Measurements from ENCODE around the gene TTLL6.
"Not testable (repeated sequence)": the region's sequence is repeated elsewhere in the genome, so short reads cannot be mapped to it uniquely, and the experiment has no call there.

TTLL6 gene

GRCh38 chr17:48722201-48722907, 94.7 kb downstream of the TTLL6 start, which contains the start of gene PRAC1:
PRAC1 (minus strand) TSS chr17:48722518; CDS start chr17:48722392, 126 bp downstream.
- no peak for DNase-seq

GRCh38 chr17:48721009-48721402, 96.0 kb downstream of the TTLL6 start:
- DNase-seq: no peak

GRCh38 chr17:48720266-48721008, 96.6 kb downstream of the TTLL6 start:
- no peak for DNase-seq

- DNase-seq: no peak
Observed at GRCh38 chr17:48719642-48720265, 97.3 kb downstream of the TTLL6 start.

- no peak for DNase-seq
Observed at GRCh38 chr17:48718761-48719641, 98.0 kb downstream of the TTLL6 start.

GRCh38 chr17:48718227-48718760, 98.7 kb downstream of the TTLL6 start:
- DNase-seq: no peak

- DNase-seq: no peak
Observed at GRCh38 chr17:48717367-48718226, 99.4 kb downstream of the TTLL6 start.

GRCh38 chr17:48716549-48716948, 100.5 kb downstream of the TTLL6 start:
- DNase-seq: not testable (repeated sequence)

GRCh38 chr17:48715496-48716399, 101.3 kb downstream of the TTLL6 start:
- no peak for DNase-seq

All from stimulated activated CD4-positive, alpha-beta T cell treated with anti-CD3 and anti-CD28 coated beads, Interleukin-2, amount 100 ng/mL, for 24 hours (primary cell).